ENCODE measurements around the gene DLGAP1.

DNA sequence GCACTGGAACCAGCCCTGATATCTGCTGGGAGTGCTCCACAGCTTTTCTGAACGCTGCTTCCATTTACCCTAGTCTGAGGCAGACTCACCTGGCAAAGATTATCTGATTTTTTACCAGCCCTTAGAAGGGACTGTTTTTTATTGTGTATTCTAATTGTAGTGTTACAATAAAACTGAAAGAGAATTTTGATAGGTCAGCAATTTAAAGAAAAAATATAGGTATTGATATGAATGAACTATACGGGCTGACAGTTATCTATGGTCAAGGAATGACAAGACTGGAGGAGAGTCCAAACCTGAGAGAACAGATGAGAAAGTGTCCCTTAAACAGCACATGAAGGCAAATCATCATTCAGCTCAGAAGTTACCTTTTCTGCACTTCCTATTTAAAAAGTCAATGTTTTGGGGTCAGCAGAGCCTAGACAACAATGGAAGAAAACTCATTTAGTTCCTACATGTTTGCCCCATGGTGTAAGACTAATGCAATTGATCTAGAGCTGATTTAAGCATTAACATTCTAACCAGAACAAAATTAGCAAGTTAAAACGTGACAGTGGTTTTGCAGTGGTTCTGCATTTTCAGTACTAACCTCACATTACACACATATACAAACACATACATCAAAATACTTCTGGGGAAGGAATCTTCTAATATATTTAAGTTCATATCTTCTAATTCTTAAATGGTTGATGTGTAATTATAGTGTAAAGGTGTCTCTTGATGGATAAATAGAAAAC is 504.3 kb downstream of the DLGAP1 start:
- TF ChIP-seq, protein P1, sequence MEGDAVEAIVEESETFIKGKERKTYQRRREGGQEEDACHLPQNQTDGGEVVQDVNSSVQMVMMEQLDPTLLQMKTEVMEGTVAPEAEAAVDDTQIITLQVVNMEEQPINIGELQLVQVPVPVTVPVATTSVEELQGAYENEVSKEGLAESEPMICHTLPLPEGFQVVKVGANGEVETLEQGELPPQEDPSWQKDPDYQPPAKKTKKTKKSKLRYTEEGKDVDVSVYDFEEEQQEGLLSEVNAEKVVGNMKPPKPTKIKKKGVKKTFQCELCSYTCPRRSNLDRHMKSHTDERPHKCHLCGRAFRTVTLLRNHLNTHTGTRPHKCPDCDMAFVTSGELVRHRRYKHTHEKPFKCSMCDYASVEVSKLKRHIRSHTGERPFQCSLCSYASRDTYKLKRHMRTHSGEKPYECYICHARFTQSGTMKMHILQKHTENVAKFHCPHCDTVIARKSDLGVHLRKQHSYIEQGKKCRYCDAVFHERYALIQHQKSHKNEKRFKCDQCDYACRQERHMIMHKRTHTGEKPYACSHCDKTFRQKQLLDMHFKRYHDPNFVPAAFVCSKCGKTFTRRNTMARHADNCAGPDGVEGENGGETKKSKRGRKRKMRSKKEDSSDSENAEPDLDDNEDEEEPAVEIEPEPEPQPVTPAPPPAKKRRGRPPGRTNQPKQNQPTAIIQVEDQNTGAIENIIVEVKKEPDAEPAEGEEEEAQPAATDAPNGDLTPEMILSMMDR (IDR thresholded peaks at IDR 0.05) = no peak
- no peak for TF ChIP-seq POLR2A (IDR thresholded peaks at IDR 0.05)
- TF ChIP-seq POLR2AphosphoS5 (IDR thresholded peaks at IDR 0.05) = no peak
